RWPE1 (cell line): ENCODE measurements around the gene SLC35D2.

Experiments used
- CTCF ChIA-PET: fragments of 350-600 bp; sonication (Branson Sonifier 250); formaldehyde crosslinking; extraction: SDS; loops from one replicate; lab custom pipeline; 2021; lab: Yijun Ruan, JAX
- POLR2A ChIA-PET: fragments of 400-600 bp; formaldehyde crosslinking; extraction: SDS; loops from one replicate; lab custom pipeline; 2020; ENCODE audit warnings: antibody characterized with exemption; ENCODE audit not compliant: low non-redundant PET; lab: Yijun Ruan, JAX
- DNase-seq: peaks from one replicate; pipeline ENCODE4 v3.0.0; 2012; ENCODE audit warnings: low spot score
- H3K27ac ChIP-seq: fragments of 450-650 bp; 2 replicates; pipeline ENCODE4 v1.5.1; 2017
- TF ChIP-seq, protein P1 (sequence below): fragments of 450-650 bp; conservative IDR thresholded peaks from 2 replicates; pipeline ENCODE4 v1.5.1; 2017; ENCODE audit warnings: low read depth, mild to moderate bottlenecking

SLC35D2 gene

DNA sequence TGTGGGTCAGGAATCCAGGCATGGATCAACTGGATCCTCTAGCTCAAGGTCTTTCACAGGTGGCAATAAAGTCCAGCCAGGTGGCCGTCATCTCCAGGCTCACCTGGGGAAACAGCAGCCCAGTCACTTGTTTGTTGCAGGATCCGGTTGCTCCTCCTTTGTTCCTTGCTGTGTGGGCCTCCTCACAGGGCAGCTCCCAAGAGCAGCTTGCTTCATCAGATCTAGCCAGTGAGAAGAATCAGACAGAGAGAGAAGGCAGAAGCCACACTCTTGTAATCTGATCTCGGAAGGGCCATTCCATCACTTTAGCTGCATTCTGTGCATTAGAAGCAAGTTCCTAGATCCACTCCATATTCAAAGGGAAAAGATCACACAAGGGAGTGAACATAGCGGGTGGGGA, 78.3 kb downstream of the SLC35D2 start:
- DNase-seq = no peak
- TF ChIP-seq, protein P1, sequence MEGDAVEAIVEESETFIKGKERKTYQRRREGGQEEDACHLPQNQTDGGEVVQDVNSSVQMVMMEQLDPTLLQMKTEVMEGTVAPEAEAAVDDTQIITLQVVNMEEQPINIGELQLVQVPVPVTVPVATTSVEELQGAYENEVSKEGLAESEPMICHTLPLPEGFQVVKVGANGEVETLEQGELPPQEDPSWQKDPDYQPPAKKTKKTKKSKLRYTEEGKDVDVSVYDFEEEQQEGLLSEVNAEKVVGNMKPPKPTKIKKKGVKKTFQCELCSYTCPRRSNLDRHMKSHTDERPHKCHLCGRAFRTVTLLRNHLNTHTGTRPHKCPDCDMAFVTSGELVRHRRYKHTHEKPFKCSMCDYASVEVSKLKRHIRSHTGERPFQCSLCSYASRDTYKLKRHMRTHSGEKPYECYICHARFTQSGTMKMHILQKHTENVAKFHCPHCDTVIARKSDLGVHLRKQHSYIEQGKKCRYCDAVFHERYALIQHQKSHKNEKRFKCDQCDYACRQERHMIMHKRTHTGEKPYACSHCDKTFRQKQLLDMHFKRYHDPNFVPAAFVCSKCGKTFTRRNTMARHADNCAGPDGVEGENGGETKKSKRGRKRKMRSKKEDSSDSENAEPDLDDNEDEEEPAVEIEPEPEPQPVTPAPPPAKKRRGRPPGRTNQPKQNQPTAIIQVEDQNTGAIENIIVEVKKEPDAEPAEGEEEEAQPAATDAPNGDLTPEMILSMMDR = no peak
- POLR2A ChIA-PET = interaction anchor here (0.5 kb wide), 1 partner anchor 21 kb away, joined by 3 read pairs; no protein-coding TSS in a partner anchor
- H3K27ac ChIP-seq = no peak overlapping the region
- CTCF ChIA-PET = interaction anchor here (1.0 to 2.2 kb wide), 2 partner anchors 12 to 73 kb away, joined by 3 to 6 read pairs; no protein-coding TSS in a partner anchor

DNA sequence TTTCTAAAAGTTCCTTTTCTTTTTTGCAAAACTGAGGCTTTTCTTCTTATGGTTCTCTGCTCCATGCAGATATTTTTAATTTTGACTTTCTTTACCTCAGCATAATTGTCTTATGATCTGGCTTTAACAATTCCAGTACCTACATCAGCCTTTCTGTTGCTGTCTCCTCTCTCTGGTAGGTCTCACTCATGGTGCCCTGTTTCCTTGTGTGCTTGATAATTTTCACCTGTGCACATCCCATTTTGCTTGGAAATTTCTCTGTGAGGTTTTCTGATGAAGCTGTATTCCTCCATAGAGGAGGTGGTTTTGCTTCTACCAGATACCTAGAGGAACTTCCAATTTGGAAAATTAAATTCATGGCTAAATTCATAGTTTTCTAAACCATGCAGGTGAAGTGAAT, 79.3 kb downstream of the SLC35D2 start:
- TF ChIP-seq, protein P1 = no peak
- CTCF ChIA-PET = interaction anchor here (2.5 kb wide), 1 partner anchor 13 kb away, joined by 8 read pairs; no protein-coding TSS in a partner anchor

DNA sequence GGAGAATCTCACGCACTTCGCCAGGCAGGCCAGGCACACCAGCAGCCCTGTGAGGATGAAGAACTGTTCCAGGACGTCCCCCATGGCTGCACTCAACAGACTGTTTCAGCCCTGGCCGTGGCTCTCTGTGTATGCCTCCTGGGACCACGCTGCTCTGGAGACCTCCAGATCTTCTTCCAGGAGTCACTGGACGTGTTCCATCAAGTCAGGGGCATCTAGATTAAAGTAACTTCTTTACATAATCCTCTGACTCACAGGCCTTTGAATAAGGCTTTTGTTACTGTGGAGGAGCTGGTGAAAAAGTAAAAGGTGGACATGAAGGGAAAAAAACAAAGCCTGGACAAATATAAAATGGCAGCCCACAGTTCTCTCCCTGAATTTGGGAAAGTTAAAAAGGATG, 81.5 kb downstream of the SLC35D2 start, which contains the start of gene HSD17B3:
TSS of gene HSD17B3 (minus strand) at position 156 of the 400 bp plus-strand sequence. CDS start at position 84, 72 bp downstream.
- CTCF ChIA-PET = interaction anchor here (0.6 to 2.5 kb wide), 4 partner anchors 15 to 102 kb away, joined by 3 to 8 read pairs (median 4); no protein-coding TSS in a partner anchor
- POLR2A ChIA-PET = no interaction called here
- TF ChIP-seq, protein P1 = no peak
- H3K27ac ChIP-seq = peak within 1 kb of the TSS; percentile 57
- peak; percentile 69 for DNase-seq

More for the DNA sequence above, 79.3 kb downstream of the SLC35D2 start:
- no peak for DNase-seq
- no peak overlapping the region for H3K27ac ChIP-seq
- POLR2A ChIA-PET = no interaction called here

DNA sequence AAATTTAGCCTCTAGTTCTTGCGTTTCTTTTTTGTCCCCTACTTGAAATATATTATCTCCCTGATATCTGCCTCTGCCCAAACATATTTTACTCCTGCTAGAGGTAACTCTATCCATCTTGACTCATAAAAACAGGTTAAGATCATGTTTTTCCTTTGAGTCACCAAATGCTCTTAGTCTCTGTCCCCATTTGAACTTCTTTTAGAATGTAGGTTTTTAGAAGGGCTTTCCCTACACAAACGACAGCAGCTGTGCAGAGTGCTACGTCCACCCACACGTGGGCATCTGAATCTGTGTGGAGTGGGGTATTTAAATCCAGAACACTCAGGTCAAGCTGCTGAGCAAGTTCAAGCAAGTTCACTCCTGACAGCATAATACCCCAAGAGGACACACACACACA, 83.7 kb downstream of the SLC35D2 start:
- ChIA-PET CTCF (interaction anchor here (0.6 to 1.8 kb wide), 2 partner anchors 17 to 54 kb away, joined by 3 to 7 read pairs; no protein-coding TSS in a partner anchor), POLR2A (no interaction called here)
- DNase-seq = peak; percentile 84
- H3K27ac ChIP-seq = peak overlapping the region; percentile 73
- TF ChIP-seq, protein P1 = no peak

DNA sequence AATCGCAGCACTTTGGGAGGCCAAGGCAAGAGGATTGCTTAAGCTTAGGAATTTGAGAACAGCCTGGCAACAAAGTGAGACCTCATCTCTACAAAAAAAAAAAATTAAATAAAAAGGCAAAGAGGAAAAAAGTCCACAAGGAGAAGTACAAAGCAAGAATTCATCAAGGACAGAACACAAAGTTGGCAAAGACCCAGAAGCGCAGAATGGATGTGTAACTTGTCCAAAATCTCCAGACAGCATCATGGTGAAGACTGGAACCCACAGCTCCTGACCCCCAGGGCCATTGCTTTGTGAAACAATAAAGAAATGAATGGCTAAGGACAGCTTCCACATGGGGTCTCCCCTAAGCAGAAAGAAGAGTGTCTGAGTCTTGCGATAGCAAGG, 89.4 kb downstream of the SLC35D2 start:
- ChIA-PET CTCF (no interaction called here), POLR2A (interaction anchor here (0.6 kb wide), 1 partner anchor 46 kb away, joined by 6 read pairs; no protein-coding TSS in a partner anchor)
- DNase-seq = no peak
- H3K27ac ChIP-seq = no peak overlapping the region
- TF ChIP-seq, protein P1 = no peak

DNA sequence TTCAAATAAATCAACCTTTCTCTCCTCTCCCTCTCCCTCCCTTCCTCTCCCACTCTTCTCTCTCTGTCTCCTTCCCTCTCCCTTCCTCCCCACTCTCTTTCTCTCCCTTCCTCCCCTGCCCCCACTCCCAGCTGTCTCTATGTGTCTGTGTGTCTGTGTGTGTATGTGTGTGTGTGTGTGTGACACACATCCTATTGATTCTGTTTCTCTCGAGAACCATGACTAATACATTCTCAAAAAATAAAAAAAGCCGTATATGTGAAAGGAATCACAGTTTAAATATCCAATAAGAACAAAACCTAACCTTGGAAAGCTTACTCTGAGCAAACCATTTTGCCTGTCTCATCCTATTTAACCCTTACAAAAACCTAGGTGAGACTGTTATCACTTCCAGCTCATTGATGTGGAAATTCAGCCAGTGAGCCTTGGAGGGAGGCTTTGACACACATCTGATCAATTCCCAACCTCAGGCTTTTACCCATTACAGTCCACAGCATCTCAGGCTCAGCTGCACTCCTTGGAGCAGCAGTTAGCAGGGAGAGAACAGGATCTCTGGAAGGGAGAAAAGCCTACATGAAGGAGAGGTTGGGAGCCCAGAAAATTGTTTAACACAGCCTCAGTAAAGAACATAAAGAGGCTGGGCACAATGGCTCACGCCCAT, 89.9 kb downstream of the SLC35D2 start:
- ChIA-PET CTCF (no interaction called here), POLR2A (no interaction called here)
- TF ChIP-seq, protein P1 = no peak
- no peak overlapping the region for H3K27ac ChIP-seq
- no peak for DNase-seq
